Ovary (tissue), 9 donors: ENCODE results near the gene SGPL1. TPM values are rescaled to one million over a fixed set of nuclear protein-coding genes. Genes with fewer than 3 reads are reported as not detected.

Source experiments
- DNase-seq, 5 donors: peaks; one replicate each; pipeline ENCODE4 v3.0.0-alpha.2; 2019 to 2020
- H3K27ac ChIP-seq, 2 donors: fragments of 200-600 bp; one replicate each; pipeline versions ENCODE4 v1.5.1 to v1.8.0; 2019 to 2022
- H3K27me3 ChIP-seq: fragments of 200-600 bp; one replicate; pipeline ENCODE4 v1.8.0; 2022
- H3K36me3 ChIP-seq: fragments of 200-600 bp; sonication (generic); one replicate; pipeline ENCODE4 v1.5.1; 2019
- H3K4me1 ChIP-seq: one replicate; pipeline ENCODE4 v1.8.1; 2013; ENCODE audit warnings: mild to moderate bottlenecking, moderate library complexity; ENCODE audit not compliant: insufficient read depth
- H3K4me3 ChIP-seq: fragments of 200-600 bp; sonication (generic); one replicate; pipeline ENCODE4 v1.5.1; 2017
- H3K9me3 ChIP-seq, 2 donors: fragments of 200-600 bp in 1 of 2; sonication (generic) in 1 of 2; one replicate each; pipeline versions ENCODE4 v1.5.1 to v1.8.1; 2013 to 2019; ENCODE audit warnings: mild to moderate bottlenecking in 1 of 2, moderate library complexity in 1 of 2
- EP300 ChIP-seq: sonication (generic); formaldehyde crosslinking; IDR thresholded peaks from one replicate; pipeline ENCODE4 v1.6.1; 2017; ENCODE audit warnings: antibody characterized with exemption
- POLR2A ChIP-seq: fragments of 450-650 bp; IDR thresholded peaks from one replicate; pipeline ENCODE4 v1.6.1; 2017; ENCODE audit warnings: antibody characterized with exemption, mild to moderate bottlenecking, moderate library complexity
- WGBS, 3 donors: extraction: QIAGEN DNeasy Blood & Tissue Kit in 1 of 3; methylation state at CpG; one replicate each; pipeline versions ENCODE4 v1.1.5 to v1.1.7; 2013 to 2017; 5-methylcytosine and 5-hydroxymethylcytosine counted together
- intact Hi-C, 4 donors: fragments of 100-400 bp; cut with DNase I; formaldehyde crosslinking; loops; one replicate each; pipeline versions ENCODE4 v1.11.0 to v1.15.1; 2022 to 2023
- polyA plus RNA-seq, 2 donors: library from polyadenylated mRNA; stranded (reverse); fragments of 200-250 nt in 1 of 2; fragments of 350-450 nt in 1 of 2; fragmentation: Illumina TruSeq in 1 of 2; extraction: RNeasy Lipid Tissue Mini Kit (QIAGEN cat#74804) in 1 of 2; gene quantifications; one replicate each; pipeline ENCODE4 v1.2.3, GENCODE V29; 2013 to 2014
- total RNA-seq, 7 donors: library from RNA; depleted of rRNA in 2 of 7; stranded (reverse); fragments of >200 nt in 2 of 7; fragmentation: NEBNext Ultra II Directional in 3 of 7; extraction: Animal tissue kit (Norgen Biotek cat#: 25700) in 3 of 7; gene quantifications; one replicate each; pipeline versions ENCODE4 v1.1.0 to v1.2.4, GENCODE V29; 2016 to 2023
- TF ChIP-seq, protein P1 (sequence below), 3 donors: fragments of 450-650 bp in 2 of 3; fragments of 200-600 bp in 1 of 3; IDR thresholded peaks; one replicate each; pipeline versions ENCODE4 v1.5.1 to v1.8.0; 2016 to 2022; ENCODE audit warnings: antibody characterized with exemption in 3 of 3, mild to moderate bottlenecking in 1 of 3
- donor health status: DM: no; HTN: no; CAD: no; lungs with moderate emphysema.
- donor health status: DM: no; HTN: no; CAD: no.
- donor health status: Bipolar disorder and iron deficiency.
- donor health status: DM: yes; HTN: yes; CAD: no.
- donor health status: DM: no; HTN: no; CAD: no.
- donor health status: DM: yes; HTN: yes; CAD: no.

The SGPL1 gene
- total and polyA plus RNA-seq, 9 donors, result 8.0 to 52.6 (median 30.8) TPM

DNA sequence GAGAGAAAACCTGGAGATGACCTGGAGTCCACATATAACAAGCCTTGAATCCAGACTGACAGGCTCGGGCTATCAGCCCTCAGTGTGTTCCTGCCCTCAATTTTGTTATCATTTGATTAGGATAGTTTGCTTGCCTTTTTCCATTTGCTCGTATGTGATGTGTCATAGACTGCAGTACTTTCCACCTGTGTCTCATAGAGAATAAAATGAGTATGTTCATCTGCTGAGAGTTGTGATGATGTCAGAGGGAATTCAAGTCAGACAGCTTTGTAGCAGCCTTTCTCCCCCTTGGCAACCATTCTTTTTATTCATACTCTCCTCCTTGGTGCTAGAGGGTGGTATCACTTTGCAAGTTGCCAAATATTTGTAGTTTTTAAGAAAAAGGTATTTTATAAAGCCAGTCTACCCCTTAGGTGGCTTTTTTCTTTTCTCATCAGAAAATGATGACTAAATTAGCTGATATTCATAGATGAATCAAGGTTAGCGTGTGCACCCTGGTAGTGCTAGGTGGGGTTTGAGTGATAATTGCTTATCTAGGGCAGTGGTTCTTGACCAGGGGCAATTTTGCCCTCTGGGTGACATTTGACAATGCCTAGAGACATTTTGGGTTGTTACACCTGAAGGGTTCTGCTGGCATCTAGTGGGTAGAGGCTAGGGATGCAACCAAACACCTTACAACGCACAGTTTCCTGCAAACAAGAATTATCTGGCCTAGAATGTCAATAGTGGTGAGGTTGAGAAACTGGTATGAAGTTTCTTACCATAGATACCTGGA, 5.4 kb downstream of the SGPL1 start:
- DNase-seq, result no peak
- Histone ChIP-seq H3K4me3 (no peak overlapping the region), H3K27me3 (no peaks in the 10 kb centered on the region), H3K4me1 (no peaks in the 10 kb centered on the region), H3K9me3 (no peaks in the 10 kb centered on the region), H3K36me3 (no peaks in the 10 kb centered on the region), H3K27ac (no peak overlapping the region)
- no peak for TF ChIP-seq EP300
- TF ChIP-seq, protein P1, sequence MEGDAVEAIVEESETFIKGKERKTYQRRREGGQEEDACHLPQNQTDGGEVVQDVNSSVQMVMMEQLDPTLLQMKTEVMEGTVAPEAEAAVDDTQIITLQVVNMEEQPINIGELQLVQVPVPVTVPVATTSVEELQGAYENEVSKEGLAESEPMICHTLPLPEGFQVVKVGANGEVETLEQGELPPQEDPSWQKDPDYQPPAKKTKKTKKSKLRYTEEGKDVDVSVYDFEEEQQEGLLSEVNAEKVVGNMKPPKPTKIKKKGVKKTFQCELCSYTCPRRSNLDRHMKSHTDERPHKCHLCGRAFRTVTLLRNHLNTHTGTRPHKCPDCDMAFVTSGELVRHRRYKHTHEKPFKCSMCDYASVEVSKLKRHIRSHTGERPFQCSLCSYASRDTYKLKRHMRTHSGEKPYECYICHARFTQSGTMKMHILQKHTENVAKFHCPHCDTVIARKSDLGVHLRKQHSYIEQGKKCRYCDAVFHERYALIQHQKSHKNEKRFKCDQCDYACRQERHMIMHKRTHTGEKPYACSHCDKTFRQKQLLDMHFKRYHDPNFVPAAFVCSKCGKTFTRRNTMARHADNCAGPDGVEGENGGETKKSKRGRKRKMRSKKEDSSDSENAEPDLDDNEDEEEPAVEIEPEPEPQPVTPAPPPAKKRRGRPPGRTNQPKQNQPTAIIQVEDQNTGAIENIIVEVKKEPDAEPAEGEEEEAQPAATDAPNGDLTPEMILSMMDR (IDR thresholded peaks at IDR 0.05), result no peak
- TF ChIP-seq POLR2A, result no peak
- 92% methylated on average over 4 of the region's 4 CpGs for WGBS, 3 donors
- intact Hi-C loops, result no loop called here

DNA sequence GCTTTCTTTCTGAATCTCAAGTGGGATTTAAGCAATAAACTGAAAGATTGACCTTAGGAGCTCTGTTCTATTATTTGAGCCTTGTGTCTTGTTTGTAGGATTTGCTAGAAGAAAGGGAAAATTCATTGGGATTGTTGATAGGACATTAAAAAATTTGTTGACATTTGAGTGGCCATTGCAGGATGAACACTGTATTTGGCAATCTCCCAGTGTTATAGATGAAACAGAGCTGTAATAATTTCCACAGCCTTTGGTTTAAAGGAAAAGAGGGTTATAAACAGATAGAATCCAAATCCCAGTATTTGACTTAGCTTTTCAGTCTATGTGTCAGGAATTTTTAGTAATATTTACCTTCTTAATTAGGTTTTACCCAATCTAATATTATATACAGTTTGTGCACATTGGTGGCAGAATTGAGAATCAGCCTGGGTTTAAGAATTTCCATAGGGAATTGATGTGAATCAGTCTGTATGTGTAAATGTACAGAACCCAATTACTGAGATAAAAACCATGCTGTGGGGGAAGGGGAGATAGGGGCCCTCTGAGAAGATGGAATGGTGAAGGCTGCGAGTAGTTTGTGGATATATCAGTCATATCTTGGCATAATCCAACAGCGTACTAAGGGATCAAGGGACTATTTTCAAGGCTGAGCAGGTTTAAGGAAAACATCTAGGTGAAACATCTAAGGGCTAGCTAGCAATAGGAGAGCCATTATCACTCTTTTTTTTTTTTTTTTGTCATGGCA, 6.5 kb downstream of the SGPL1 start:
- intact Hi-C loops, result no loop called here
- H3K9me3 ChIP-seq, result no peaks in the 10 kb centered on the region
- 94 to 98% (median 94%) methylated on average over 2 of the region's 2 CpGs for WGBS, 3 donors
- no peak overlapping the region for H3K27ac ChIP-seq
- H3K27me3 ChIP-seq, result no peaks in the 10 kb centered on the region
- H3K36me3 ChIP-seq, result no peaks in the 10 kb centered on the region
- H3K4me3 ChIP-seq, result no peak overlapping the region
- no peaks in the 10 kb centered on the region for H3K4me1 ChIP-seq
- TF ChIP-seq POLR2A (no peak), EP300 (no peak)
- TF ChIP-seq, protein P1 (IDR thresholded peaks at IDR 0.05), result no peak
- no peak for DNase-seq

DNA sequence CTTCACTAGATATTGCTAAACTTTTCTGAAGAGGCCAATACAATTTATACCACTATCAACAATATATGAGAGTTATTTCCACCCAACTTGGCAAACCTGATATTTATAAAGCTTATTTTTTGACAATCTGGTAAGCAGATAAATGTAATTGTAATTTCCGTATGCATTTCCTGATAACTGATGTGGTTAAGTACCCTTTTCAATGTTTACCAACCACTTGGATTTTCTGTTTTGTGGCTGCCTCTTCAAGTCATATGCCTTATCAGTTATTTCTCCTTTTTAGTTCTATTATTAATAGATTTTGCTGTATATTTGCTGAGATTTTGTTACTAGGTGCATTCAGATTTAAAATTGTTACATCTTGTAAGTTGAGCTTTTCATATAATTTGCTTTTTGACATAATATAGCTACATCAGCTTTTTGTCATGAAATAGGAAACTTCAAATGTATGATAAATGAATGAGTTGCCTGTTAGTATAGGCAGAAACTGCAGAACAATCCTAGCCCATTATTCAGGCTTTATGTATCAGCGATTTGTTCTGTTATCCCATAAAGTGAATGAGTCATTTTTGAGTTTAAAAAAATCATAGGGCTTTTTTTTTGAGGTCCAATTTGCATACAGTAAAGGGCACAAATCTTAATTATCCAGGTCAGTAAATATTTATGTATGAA, 11.5 kb downstream of the SGPL1 start:
- no peaks in the 10 kb centered on the region for H3K4me1 ChIP-seq
- H3K9me3 ChIP-seq, result no peaks in the 10 kb centered on the region
- no peaks in the 10 kb centered on the region for H3K36me3 ChIP-seq
- TF ChIP-seq POLR2A (no peak), EP300 (no peak)
- TF ChIP-seq, protein P1 (IDR thresholded peaks at IDR 0.05), result no peak
- H3K4me3 ChIP-seq, result no peak overlapping the region
- DNase-seq, result no peak
- no peaks in the 10 kb centered on the region for H3K27me3 ChIP-seq
- WGBS, 3 donors, result 94 to 95% (median 95%) methylated on average over 2 of the region's 2 CpGs
- H3K27ac ChIP-seq, result no peak overlapping the region
- intact Hi-C loops, result no loop called here

DNA sequence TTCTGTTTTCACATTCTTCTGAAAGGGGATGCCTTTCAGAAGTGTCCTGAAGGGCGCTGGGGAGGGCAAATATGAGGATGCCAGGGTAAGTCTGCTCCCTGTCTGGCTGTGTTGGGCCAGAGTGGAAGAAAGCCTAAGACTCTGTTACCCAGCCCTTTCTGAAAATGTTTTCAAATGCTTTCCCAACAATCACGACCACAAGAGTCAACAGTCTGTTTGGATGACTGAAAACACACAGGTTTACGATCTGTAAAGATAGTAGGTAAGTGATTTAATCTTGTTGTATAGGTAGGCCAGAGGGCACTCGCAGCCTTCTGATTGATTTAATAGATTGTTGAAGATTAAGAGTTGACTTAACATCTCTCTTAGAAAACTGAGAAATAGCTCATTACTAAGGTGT, 13.2 kb downstream of the SGPL1 start:
- no peak for DNase-seq
- 80 to 87% (median 84%) methylated on average over 4 of the region's 4 CpGs for WGBS, 3 donors
- Histone ChIP-seq H3K9me3 (no peaks in the 10 kb centered on the region), H3K4me3 (no peak overlapping the region), H3K27ac (no peak overlapping the region), H3K36me3 (no peaks in the 10 kb centered on the region), H3K27me3 (no peaks in the 10 kb centered on the region), H3K4me1 (peaks cover 3% of the 10 kb centered on the region)
- TF ChIP-seq, protein P1 (IDR thresholded peaks at IDR 0.05), result no peak
- TF ChIP-seq POLR2A (no peak), EP300 (no peak)
- intact Hi-C loops, result no loop called here
